WTC11 (cell line): ENCODE data around the gene AQP2. TPM values are rescaled to one million over a fixed set of nuclear protein-coding genes. Genes with fewer than 3 reads are reported as not detected.

Experiments used
- ATAC-seq: fragments of 200-7000 bp; cut with Tn5 transposase; 2 replicates; pipeline ENCODE4 v1.10.0; 2021; ENCODE audit warnings: mild to moderate bottlenecking, moderate library complexity
- CTCF ChIA-PET: fragments of 300-600 bp; sonication (Branson Sonifier 250); formaldehyde crosslinking; loops from one replicate; lab custom pipeline; 2021; ENCODE audit warnings: antibody characterized with exemption; lab: Charles Lee
- POLR2A ChIA-PET: fragments of 350-600 bp; sonication (Branson Sonifier 250); formaldehyde crosslinking; loops from one replicate; lab custom pipeline; 2021; ENCODE audit warnings: antibody characterized with exemption; lab: Charles Lee
- DNase-seq: peaks from one replicate; pipeline ENCODE4 v3.0.0; 2021; ENCODE audit warnings: low spot score
- H3K27ac Mint-ChIP-seq: 2 replicates; pipeline ENCODE4 v1.8.0; 2021; ENCODE audit warnings: mixed read lengths
- H3K27me3 Mint-ChIP-seq: 2 replicates; pipeline ENCODE4 v1.8.0; 2021; ENCODE audit warnings: low read depth, mild to moderate bottlenecking, moderate library complexity, mixed read lengths
- H3K36me3 Mint-ChIP-seq: 2 replicates; pipeline ENCODE4 v1.8.0; 2021; ENCODE audit warnings: mixed read lengths
- H3K4me1 Mint-ChIP-seq: 2 replicates; pipeline ENCODE4 v1.8.0; 2022; ENCODE audit warnings: mixed read lengths
- H3K4me3 Mint-ChIP-seq: 2 replicates; pipeline ENCODE4 v1.8.0; 2021; ENCODE audit warnings: mild to moderate bottlenecking, moderate library complexity, mixed read lengths
- H3K9me3 Mint-ChIP-seq: 2 replicates; pipeline ENCODE4 v1.8.0; 2021; ENCODE audit warnings: mixed read lengths
- ETV6 ChIP-seq: sonication (generic); formaldehyde crosslinking; IDR thresholded peaks from 2 replicates; pipeline ENCODE4 v1.8.1; 2022; ENCODE audit warnings: mild to moderate bottlenecking, missing genetic modification reagents
- JUN ChIP-seq: sonication (generic); formaldehyde crosslinking; IDR thresholded peaks from 2 replicates; pipeline ENCODE4 v1.8.0; 2023; ENCODE audit warnings: mild to moderate bottlenecking, missing genetic modification reagents
- RELA ChIP-seq: sonication (generic); formaldehyde crosslinking; IDR thresholded peaks from 2 replicates; pipeline ENCODE4 v1.8.1; 2022; ENCODE audit warnings: missing genetic modification reagents, mild to moderate bottlenecking, borderline replicate concordance
- RORB ChIP-seq: fragments of 250-450 bp; sonication (Bioruptor Pico); IDR thresholded peaks from 2 replicates; pipeline ENCODE4 v1.9.0; 2021; ENCODE audit warnings: mild to moderate bottlenecking
- SMAD4 ChIP-seq: sonication (generic); formaldehyde crosslinking; IDR thresholded peaks from 2 replicates; pipeline ENCODE4 v1.8.0; 2022; ENCODE audit warnings: mild to moderate bottlenecking, missing genetic modification reagents
- STAT6 ChIP-seq: sonication (generic); formaldehyde crosslinking; conservative IDR thresholded peaks from 2 replicates; pipeline ENCODE4 v1.8.1; 2023; ENCODE audit warnings: mild to moderate bottlenecking, low read depth, missing genetic modification reagents, moderate library complexity
- ZNF219 ChIP-seq: sonication (generic); formaldehyde crosslinking; IDR thresholded peaks from 2 replicates; pipeline ENCODE4 v1.8.0; 2023; ENCODE audit warnings: missing genetic modification reagents, mild to moderate bottlenecking, borderline replicate concordance
- ZNF396 ChIP-seq: fragments of 250-450 bp; sonication (Bioruptor Pico); IDR thresholded peaks from 2 replicates; pipeline ENCODE4 v1.8.0; 2021; ENCODE audit warnings: mild to moderate bottlenecking, moderate library complexity, borderline replicate concordance
- total RNA-seq: library from RNA; stranded (reverse); gene quantifications from 3 replicates; pipeline ENCODE4 v1.2.3, GENCODE V29; 2021
- TF ChIP-seq, protein P1 (sequence below): fragments of 250-450 bp; sonication (Bioruptor Pico); conservative IDR thresholded peaks from 2 replicates; pipeline ENCODE4 v1.9.0; 2021; ENCODE audit warnings: mild to moderate bottlenecking

Gene AQP2
- total RNA-seq, 1 experiment from 2014 or later = not detected

DNA sequence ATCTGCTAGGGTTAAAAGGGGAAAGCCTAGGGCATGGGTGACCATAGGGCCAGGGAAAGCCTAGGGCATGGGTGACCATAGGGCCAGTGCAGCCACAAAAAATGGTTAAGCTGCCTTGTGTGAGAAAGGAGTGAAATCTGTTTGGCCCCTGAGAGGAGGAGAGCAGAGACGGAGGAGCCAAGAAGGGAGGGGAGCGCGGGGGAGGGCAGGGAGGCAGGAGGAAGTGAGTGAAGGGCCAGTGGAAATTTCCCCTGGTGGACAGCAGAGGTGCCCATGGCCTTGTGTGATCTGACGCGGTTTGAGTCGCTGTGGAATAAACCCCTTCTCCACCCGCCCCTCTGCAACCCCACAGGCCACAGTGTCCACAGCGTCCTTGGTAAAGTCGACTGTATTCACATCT, 21.6 kb downstream of the AQP2 start:
- Mint-ChIP-seq H3K4me1 (0 out of 2 replicates have a peak, but pooled peaks cover 2% of the 10 kb centered on the region), H3K36me3 (no peaks in the 10 kb centered on the region), H3K4me3 (no peak overlapping the region), H3K9me3 (no peaks in the 10 kb centered on the region), H3K27me3 (peaks cover 9% of the 10 kb centered on the region; the same call in 1 of the 2 replicates), H3K27ac (no peak overlapping the region)
- no peak for ATAC-seq
- CTCF ChIA-PET = interaction anchor here (1.2 to 10.9 kb wide), 6 partner anchors 13 to 105 kb away, joined by 3 to 219 read pairs (median 7); partner anchors contain the start of gene AQP2
- POLR2A ChIA-PET = no interaction called here
- no peak for DNase-seq
- TF ChIP-seq JUN = no peak
- no peak for TF ChIP-seq ETV6
- TF ChIP-seq ZNF219 = no peak
- TF ChIP-seq, protein P1, sequence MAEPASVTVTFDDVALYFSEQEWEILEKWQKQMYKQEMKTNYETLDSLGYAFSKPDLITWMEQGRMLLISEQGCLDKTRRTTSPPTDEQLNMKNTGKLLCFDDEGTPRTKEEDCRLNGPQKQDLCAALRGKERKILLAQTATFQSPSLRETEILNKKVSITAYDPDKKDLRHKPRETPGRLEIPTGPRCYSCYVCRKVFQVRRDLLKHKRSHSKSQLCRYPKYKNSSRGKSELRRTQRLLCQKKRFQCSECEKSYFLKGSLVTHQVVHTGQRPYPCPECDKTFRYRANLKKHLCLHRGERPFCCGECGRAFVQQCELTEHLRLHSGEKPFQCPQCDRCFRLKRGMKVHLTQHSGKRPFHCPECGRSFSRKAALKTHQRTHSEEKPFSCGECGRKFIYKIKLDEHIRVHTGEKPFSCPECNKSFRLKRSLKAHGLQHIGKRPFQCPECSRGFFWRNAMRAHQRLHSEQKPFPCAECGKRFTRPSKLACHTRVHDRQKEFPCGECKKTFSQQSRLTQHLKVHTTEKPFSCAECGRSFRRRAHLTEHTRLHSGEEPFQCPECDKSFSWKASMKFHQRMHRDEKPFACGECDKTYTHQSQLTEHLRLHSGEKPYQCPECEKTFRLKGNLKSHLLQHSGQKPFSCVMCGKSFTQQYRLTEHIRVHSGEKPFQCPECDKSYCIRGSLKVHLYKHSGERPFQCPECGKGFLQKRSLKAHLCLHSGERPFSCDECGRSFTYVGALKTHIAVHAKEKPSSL = no peak

DNA sequence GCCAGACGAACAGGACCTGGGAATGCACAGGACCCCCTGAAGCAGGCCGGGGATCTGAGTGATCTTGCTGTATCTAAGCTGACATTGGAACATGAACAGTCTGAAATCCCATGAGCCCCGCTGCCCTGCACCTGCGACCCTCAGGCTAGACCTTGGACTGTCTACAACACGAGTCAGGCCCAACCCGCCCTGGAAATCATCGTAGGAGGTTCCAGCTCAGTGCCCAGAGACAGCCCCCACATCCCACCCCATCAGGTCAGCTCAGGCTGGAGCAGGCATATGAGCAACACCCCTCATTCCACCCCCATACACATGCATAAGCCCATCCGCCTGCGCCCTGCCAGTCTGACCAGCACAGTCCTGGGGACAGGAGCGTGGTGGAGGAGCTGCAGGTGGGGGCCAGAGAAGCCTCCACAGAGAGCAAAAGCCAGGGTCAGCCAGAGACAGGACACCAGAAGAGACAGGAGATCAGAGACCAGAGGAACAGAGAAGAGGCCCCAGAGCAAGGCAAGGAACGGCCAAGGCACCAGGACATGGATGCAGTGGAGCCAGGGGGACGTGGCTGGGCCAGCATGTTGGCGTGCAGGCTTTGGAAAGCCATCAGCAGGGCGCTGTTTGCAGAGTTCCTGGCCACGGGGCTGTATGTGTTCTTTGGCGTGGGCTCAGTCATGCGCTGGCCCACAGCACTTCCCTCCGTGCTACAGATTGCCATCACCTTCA, 22.3 kb downstream of the AQP2 start, which contains the start of gene AQP6:
AQP6 (plus strand) TSS at position 307 of the 720 bp plus-strand sequence; CDS start at position 534, 227 bp downstream.
- H3K36me3 Mint-ChIP-seq = no peaks in the 10 kb centered on the region
- H3K4me1 Mint-ChIP-seq = 0 out of 2 replicates have a peak, but pooled peaks cover 2% of the 10 kb centered on the region
- TF ChIP-seq RORB = no peak
- ChIA-PET CTCF (interaction anchor here (0.5 to 10.9 kb wide), 7 partner anchors 14 to 118 kb away, joined by 3 to 219 read pairs (median 7); partner anchors contain the start of gene AQP2), POLR2A (no interaction called here)
- no peak for DNase-seq
- no peaks in the 10 kb centered on the region for H3K9me3 Mint-ChIP-seq
- H3K27me3 Mint-ChIP-seq = peaks cover 9% of the 10 kb centered on the region; the same call in 1 of the 2 replicates
- ATAC-seq = no peak
- H3K27ac Mint-ChIP-seq = no peak within 1 kb of the TSS
- H3K4me3 Mint-ChIP-seq = no peak within 1 kb of the TSS

GRCh38 chr12:49973361-49973830, 22.9 kb downstream of the AQP2 start:
- ChIA-PET POLR2A (no interaction called here), CTCF (interaction anchor here (0.5 to 10.9 kb wide), 5 partner anchors 28 to 117 kb away, joined by 3 to 219 read pairs (median 11); no protein-coding TSS in a partner anchor)
- Mint-ChIP-seq H3K4me3 (no peak overlapping the region), H3K27me3 (peaks cover 4% of the 10 kb centered on the region; the same call in 1 of the 2 replicates), H3K4me1 (peaks cover 4% of the 10 kb centered on the region), H3K9me3 (no peaks in the 10 kb centered on the region), H3K36me3 (no peaks in the 10 kb centered on the region), H3K27ac (no peak overlapping the region)
- DNase-seq = no peak
- ATAC-seq = no peak
- no peak for TF ChIP-seq SMAD4 (CRISPR knock-in tag)

DNA sequence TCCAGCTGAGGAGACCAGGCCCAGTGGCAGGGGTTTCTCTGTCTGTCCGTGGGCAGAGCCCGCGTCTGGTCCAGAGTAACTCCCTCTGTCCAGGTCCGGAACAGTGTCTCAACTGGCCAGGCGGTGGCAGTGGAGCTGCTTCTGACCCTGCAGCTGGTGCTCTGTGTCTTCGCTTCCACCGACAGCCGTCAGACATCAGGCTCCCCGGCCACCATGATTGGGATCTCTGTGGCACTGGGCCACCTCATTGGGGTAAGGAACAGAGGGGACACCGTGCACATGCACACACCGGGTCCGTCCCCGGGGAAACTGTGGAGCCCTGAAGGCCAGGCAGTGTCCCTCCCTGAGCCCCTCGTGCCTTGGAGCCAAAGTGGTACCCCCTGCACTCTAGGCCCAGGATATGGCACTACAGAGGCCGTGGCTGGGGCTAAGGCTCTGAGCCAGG, 23.7 kb downstream of the AQP2 start:
- H3K4me3 Mint-ChIP-seq = no peak overlapping the region
- peaks cover 13% of the 10 kb centered on the region for H3K4me1 Mint-ChIP-seq
- ATAC-seq (peak; percentile 71), DNase-seq (no peak)
- ChIA-PET CTCF (interaction anchor here (0.5 to 8.2 kb wide), 12 partner anchors 7 to 108 kb away, joined by 3 to 120 read pairs (median 3); no protein-coding TSS in a partner anchor), POLR2A (no interaction called here)
- H3K27me3 Mint-ChIP-seq = no peaks in the 10 kb centered on the region
- no peak overlapping the region for H3K27ac Mint-ChIP-seq
- H3K9me3 Mint-ChIP-seq = no peaks in the 10 kb centered on the region
- no peaks in the 10 kb centered on the region for H3K36me3 Mint-ChIP-seq
- TF ChIP-seq STAT6 (CRISPR knock-in tag) (no peak), ZNF396 (CRISPR knock-in tag) (no peak), RELA (CRISPR knock-in tag) (peak; percentile 68; the same call in 1 of the 2 replicates)
- TF ChIP-seq, all 79 proteins: peak for 1
